DMS 273 (cell line): Measurements from ENCODE around the gene RGS7BP.
"Not testable (repeated sequence)": the region's sequence is repeated elsewhere in the genome, so short reads cannot be mapped to it uniquely, and the experiment has no call there.

Experiments
- DNase-seq: peaks from one replicate; lab custom pipeline; 2025; ENCODE audit not compliant: unreplicated experiment; lab: John Stamatoyannopoulos, UW

RGS7BP gene

DNA sequence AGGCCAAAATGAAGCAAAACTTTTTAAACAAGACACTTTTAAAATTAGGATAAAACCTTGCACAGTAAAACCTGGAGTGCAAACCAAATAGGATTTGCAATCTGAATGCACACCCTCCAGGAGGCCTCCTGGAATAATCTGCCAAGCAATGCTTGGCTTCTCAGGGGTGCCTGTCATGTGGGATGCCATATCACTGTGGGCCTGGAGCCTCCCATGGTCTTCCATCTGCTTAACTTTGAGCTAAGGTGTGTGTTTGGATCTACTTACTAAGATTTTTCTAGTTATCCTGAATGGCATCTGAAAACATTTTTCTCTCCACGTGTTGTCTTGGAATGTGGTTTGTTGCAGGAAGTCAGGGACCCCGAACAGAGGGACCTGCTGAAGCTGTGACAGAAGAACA lies 52.1 kb downstream of the RGS7BP start:
- DNase-seq, result no peak

- not testable (repeated sequence) for DNase-seq
Measured at GRCh38 chr5:64558641-64559040, 52.8 kb downstream of the RGS7BP start.

DNA sequence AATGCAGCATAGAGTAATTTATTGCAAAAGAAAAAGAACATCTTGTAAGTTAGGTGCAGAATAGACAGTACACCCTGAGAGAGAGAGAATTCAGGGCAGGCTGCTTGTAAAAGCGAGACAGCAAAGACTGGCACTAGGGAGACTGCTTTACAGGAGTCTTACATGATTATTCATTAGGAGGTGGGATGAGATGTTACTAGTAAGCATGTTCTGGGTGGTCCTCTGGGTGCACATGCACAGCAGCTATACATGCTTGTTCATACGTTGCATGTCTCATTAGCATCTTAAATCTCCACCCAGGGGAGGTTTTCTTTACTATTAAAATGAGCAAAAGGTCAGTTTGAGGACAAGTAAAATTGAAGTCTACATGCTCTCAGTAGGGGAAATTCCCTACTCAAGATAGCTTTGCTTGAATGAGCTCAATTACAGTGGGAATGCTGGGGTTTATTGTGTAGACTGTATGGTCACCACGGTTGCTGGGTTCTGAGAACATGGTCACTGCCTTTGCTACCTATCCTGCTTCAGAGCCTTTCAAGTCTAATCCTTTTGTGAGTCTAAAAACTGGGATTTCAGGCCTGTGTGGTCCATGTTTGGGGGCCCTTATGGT lies 60.6 kb downstream of the RGS7BP start:
- DNase-seq, result peak; percentile 14

GRCh38 chr5:64569858-64570257 lies 64.0 kb downstream of the RGS7BP start:
- DNase-seq, result peak; percentile 28

- DNase-seq, result peak; percentile 22
Measured at GRCh38 chr5:64570395-64570996, 64.7 kb downstream of the RGS7BP start.

DNA sequence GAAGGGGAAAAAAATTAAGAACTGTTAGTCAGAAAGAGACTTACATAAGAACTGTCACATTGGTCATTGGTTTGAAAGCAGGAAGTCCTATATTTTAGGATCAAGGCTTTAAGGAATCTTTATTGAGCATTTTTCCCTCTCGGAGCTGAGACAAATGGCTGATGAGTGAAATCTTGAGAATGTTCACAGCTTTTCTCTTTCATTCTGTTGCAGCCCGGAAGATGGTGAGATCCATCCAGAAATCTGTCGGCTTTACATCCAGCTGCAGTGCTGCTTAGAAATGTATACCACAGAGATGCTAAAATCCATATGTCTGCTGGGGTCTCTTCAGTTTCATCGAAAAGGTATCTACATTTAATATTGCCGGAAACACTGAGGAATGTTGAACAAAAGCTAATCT lies 69.7 kb downstream of the RGS7BP start:
- no peak for DNase-seq

DNA sequence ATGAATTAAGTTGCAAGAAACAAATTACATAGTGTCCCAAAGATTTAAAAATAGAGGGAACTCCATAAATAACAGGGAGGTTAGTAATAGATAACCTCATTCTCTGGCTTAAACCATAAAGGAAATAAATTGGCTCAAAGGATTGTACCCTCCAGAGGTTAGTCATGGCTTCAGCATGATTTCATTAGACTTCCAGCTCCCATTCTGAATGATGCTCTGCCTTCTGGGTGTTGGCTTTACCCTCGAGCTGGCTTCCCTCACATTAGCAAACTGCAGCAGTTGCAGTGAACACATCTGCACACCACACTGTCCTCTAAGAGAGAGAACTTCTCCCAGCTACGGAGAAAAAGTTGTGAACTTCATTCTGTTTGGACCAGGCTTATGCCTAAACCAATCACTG lies 70.4 kb downstream of the RGS7BP start:
- DNase-seq, result no peak

- DNase-seq, result no peak
Measured at GRCh38 chr5:64585646-64586045, 79.8 kb downstream of the RGS7BP start.

DNA sequence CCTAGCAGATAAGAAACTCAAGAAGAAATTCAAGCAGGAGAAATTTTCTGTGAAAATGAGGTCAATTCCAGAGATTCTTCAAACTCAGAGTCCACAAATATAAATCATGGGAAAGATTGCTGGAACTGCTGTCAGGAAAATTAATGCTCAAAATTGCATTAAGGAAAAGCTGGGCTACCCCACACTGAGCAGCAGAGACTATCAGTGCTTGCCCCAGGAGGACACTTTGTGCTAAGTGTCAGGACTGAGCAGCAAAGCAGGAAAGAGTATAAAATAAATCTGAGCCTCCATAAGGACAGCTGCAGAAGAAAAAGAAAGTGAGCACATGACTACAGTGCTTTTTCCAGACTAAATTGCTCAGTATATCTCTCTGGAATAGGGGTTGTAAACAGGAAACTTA lies 81.6 kb downstream of the RGS7BP start:
- no peak for DNase-seq

DNA sequence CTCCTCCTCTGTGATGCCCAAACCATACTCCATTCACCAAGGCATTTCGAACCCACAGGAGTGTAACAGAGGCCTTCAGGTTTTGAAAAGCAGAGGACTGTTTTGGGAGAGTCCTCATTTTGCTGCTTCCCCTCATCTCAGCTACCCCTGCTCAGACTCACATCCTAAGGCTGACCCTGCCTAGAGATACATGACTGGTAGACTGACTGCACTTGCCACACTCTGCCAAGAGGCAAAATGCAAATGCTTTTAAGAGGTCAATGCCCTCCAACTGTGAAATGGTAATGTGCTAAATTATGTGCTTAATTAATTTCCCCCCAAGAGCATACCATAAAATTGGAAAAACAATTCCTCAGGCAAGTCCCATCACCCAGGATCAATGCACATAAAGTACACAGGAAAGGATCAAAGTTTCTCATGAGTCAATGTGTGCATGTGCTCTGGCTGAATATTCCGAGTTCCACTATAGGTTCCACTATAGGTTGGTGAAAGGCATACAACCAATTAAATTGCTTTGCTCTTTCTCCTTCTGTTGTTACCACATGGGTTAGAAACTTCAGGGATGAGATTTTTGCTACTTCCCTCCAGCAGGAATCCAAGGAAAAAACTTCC lies 87.0 kb downstream of the RGS7BP start:
- no peak for DNase-seq

- DNase-seq, result no peak
Measured at GRCh38 chr5:64594025-64594424, 88.2 kb downstream of the RGS7BP start.

- DNase-seq, result no peak
Measured at GRCh38 chr5:64594601-64595000, 88.8 kb downstream of the RGS7BP start.

- DNase-seq, result peak; percentile 66
Measured at GRCh38 chr5:64595031-64595855, 89.4 kb downstream of the RGS7BP start.

DNA sequence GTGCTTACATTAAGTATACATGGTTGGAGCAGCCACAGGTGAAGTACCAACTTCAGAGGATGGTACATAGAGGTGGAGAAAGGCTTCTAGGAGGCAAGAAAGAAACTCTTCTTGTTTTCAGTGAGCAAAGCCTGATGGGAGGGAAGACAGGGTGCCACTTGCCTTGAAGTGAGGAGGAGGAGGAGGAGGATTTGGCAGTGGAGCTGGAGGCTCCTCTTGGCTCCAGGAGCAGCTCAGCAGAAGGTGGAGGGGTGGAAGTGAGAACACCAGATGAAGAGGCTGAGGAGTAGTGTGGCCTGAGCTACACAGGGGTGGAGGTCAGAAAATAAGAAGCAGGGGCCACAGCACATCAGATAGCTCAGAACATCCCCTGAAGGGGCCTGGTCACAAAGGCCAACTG lies 93.4 kb downstream of the RGS7BP start:
- no peak for DNase-seq

DNA sequence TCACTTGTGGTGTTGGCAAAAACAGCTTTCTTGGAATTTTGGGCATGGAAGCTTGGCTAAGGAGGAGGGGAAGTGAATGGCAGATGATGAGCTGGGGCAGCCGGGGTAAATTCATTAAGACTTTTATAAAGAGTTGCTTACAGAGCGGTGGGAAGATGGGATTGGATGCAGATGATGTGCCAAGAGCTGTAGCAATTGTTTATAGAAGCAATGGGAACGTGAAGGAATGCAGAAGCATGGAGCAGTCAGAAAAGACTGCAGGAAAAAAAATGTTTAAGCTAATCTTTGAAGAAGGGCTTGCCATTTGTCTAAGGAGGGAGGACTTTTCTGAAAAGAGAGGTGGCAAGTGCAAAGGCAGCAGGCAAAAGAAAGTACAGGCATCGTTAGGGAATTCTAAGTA lies 97.9 kb downstream of the RGS7BP start:
- DNase-seq, result no peak

DNA sequence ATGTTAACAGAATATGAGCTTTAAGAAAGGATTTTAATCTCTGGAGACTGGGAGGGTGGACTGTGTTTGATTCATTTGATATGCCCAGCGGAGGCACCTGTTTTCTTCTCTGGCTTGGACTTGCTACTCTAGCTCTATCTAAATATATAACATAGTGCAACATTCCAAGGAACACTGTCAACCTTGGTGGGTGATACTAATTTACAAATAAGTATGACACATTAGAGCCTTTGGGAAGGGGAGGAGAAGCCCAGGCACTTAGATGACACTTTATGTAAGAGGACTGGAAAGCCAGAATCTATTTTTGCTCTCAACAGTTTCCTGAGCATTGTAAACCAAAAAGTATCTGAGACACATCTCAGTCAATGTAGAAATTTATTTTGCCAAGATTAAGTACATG lies 101.1 kb downstream of the RGS7BP start:
- DNase-seq, result no peak

DNA sequence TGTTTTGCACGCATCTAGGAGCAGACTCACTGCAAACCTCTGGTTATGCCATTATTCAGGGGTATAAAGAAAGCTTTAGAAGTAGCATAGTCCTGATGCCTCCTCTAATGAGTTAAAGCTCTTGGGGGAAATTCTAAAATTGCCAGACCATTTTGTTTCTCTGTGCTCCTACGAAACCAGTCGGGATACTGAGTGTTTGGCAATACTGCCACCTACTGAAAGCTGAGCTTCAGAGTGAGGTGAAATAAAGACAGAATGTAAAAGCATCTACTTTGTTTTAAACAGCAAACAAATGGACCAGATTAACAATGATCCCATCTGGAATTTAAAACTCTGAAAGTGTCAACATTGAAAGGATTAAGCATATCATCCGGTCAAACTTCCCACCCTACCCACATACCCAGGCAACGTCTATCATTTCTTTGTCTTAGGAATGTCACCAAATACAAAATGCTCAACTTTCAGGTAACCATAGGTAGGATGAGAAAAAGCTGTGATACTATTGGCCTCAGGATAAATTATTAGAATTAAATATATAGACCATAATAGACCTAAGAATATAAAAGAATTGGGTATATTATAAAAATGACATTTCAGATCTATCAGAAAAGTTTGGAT lies 106.6 kb downstream of the RGS7BP start:
- peak; percentile 86 for DNase-seq

- DNase-seq, result no peak
Measured at GRCh38 chr5:64615895-64616294, 110.1 kb downstream of the RGS7BP start.

- peak; percentile 34 for DNase-seq
Measured at GRCh38 chr5:64619609-64620008, 113.8 kb downstream of the RGS7BP start.

GRCh38 chr5:64622991-64623390 lies 117.2 kb downstream of the RGS7BP start:
- no peak for DNase-seq

- DNase-seq, result peak; percentile 18
Measured at GRCh38 chr5:64625678-64626077, 119.9 kb downstream of the RGS7BP start.
